HEK293T (cell line): ENCODE data around the gene ACOT7.

ENCODE experiments used
- CTCF ChIA-PET: fragments of 350-600 bp; formaldehyde crosslinking; extraction: SDS; loops from one replicate; lab custom pipeline; 2021; ENCODE audit warnings: antibody characterized with exemption, inconsistent platforms; lab: Yijun Ruan, JAX
- POLR2A ChIA-PET: fragments of 350-600 bp; formaldehyde crosslinking; extraction: SDS; loops from one replicate; lab custom pipeline; 2020; ENCODE audit warnings: antibody characterized with exemption, inconsistent platforms; lab: Yijun Ruan, JAX
- DNase-seq: peaks from one replicate; pipeline ENCODE4 v3.0.0; 2012; ENCODE audit warnings: mixed read lengths; ENCODE audit errors: extremely low spot score
- ARNT ChIP-seq: fragments of 450-650 bp; IDR thresholded peaks from 2 replicates; pipeline ENCODE4 v1.6.1; 2017; ENCODE audit warnings: mild to moderate bottlenecking
- BHLHE40 ChIP-seq: fragments of 450-650 bp; IDR thresholded peaks from 2 replicates; pipeline ENCODE4 v1.6.1; 2016; ENCODE audit warnings: mild to moderate bottlenecking, moderate library complexity, borderline replicate concordance
- CTBP1 ChIP-seq: fragments of 450-650 bp; IDR thresholded peaks from 2 replicates; pipeline ENCODE4 v1.6.1; 2016; ENCODE audit warnings: borderline replicate concordance
- ELF4 ChIP-seq: fragments of 450-650 bp; IDR thresholded peaks from 2 replicates; pipeline ENCODE4 v1.6.1; 2017; ENCODE audit warnings: antibody characterized with exemption
- FOXA1 ChIP-seq: fragments of 450-650 bp; IDR thresholded peaks from 2 replicates; pipeline ENCODE4 v1.6.1; 2016; ENCODE audit warnings: mild to moderate bottlenecking
- FOXK2 ChIP-seq: fragments of 450-650 bp; IDR thresholded peaks from 2 replicates; pipeline ENCODE4 v1.6.1; 2016; ENCODE audit warnings: mild to moderate bottlenecking
- FOXM1 ChIP-seq: fragments of 450-650 bp; IDR thresholded peaks from 2 replicates; pipeline ENCODE4 v1.6.1; 2017; ENCODE audit warnings: mild to moderate bottlenecking, borderline replicate concordance
- HDGF ChIP-seq: fragments of 450-650 bp; IDR thresholded peaks from 2 replicates; pipeline ENCODE4 v1.6.1; 2017; ENCODE audit warnings: antibody characterized with exemption, borderline replicate concordance
- L3MBTL2 ChIP-seq: fragments of 450-650 bp; conservative IDR thresholded peaks from 2 replicates; pipeline ENCODE4 v1.6.1; 2016; ENCODE audit warnings: mild to moderate bottlenecking
- LEF1 ChIP-seq: fragments of 450-650 bp; IDR thresholded peaks from 2 replicates; pipeline ENCODE4 v1.6.1; 2017; ENCODE audit warnings: mild to moderate bottlenecking, borderline replicate concordance
- NFRKB ChIP-seq: fragments of 450-650 bp; IDR thresholded peaks from 2 replicates; pipeline ENCODE4 v1.6.1; 2016; ENCODE audit warnings: mild to moderate bottlenecking, moderate library complexity
- SP1 ChIP-seq: fragments of 450-650 bp; IDR thresholded peaks from 2 replicates; pipeline ENCODE4 v1.6.1; 2017
- SUZ12 ChIP-seq: fragments of 450-650 bp; IDR thresholded peaks from 2 replicates; pipeline ENCODE4 v1.6.1; 2016; ENCODE audit warnings: mild to moderate bottlenecking
- TARDBP ChIP-seq: fragments of 450-650 bp; IDR thresholded peaks from 2 replicates; pipeline ENCODE4 v1.6.1; 2016
- ZNF384 ChIP-seq: fragments of 450-650 bp; IDR thresholded peaks from 2 replicates; pipeline ENCODE4 v1.6.1; 2016
- TF ChIP-seq, protein P1 (sequence below): fragments of 450-650 bp; IDR thresholded peaks from 2 replicates; pipeline ENCODE4 v1.6.1; 2016

Gene ACOT7

DNA sequence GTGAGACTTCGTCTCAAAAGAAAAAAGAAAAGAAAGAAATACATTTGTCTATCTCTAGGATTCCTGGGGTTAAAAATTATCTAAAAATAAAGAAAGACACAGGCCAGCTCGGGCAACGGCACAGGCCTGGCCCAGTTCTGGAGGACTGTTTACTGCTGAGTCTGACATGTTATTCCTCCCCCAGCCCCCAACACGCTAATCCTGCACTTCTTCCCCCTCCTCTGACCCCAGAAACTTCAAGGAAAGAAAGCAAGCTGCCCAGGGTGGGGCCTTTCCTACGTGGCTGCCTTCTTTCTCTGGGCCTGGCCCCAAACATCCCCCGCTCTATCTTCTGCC, 40.0 kb downstream of the ACOT7 start:
- CTCF ChIA-PET = interaction anchor here (0.6 kb wide), 2 partner anchors 9 to 61 kb away, joined by 3 read pairs; no protein-coding TSS in a partner anchor
- TF ChIP-seq BHLHE40 = no peak
- TF ChIP-seq FOXM1 = no peak
- no peak for TF ChIP-seq NFRKB
- TF ChIP-seq CTBP1 = no peak
- TF ChIP-seq L3MBTL2 = no peak
- TF ChIP-seq SP1 = no peak
- no peak for TF ChIP-seq ELF4
- TF ChIP-seq SUZ12 = no peak
- TF ChIP-seq, protein P1, sequence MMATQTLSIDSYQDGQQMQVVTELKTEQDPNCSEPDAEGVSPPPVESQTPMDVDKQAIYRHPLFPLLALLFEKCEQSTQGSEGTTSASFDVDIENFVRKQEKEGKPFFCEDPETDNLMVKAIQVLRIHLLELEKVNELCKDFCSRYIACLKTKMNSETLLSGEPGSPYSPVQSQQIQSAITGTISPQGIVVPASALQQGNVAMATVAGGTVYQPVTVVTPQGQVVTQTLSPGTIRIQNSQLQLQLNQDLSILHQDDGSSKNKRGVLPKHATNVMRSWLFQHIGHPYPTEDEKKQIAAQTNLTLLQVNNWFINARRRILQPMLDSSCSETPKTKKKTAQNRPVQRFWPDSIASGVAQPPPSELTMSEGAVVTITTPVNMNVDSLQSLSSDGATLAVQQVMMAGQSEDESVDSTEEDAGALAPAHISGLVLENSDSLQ = no peak
- TF ChIP-seq ZNF384 = no peak
- no peak for TF ChIP-seq FOXK2
- TF ChIP-seq HDGF = no peak
- TF ChIP-seq TARDBP = no peak
- TF ChIP-seq FOXA1 = no peak
- no peak for TF ChIP-seq ARNT
- no peak for TF ChIP-seq LEF1
- POLR2A ChIA-PET = interaction anchor here (1.2 to 1.5 kb wide), 2 partner anchors 40 to 117 kb away, joined by 3 to 4 read pairs; partner anchors contain the start of genes ACOT7 and ICMT
- no peak for DNase-seq

DNA sequence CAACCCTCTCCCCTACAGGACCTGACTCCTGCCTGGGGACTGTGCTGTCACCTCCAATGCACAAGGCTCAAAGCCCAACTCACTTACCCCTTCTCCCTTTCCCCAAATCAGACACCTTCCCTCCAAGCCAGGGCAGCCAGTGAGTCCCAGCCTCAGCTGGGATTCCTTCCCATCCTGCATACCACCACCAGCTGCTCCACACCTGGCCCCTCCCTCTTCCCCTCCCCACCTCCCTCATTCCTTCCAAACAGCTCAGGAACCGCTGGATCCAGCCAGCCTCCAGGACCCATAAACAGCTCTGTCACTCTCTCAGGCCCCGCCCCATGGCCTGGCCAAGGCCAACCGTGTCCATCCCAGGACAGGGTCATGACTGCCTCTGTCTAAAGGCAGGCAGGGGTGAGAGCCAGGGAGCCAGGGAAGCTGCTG, 41.4 kb downstream of the ACOT7 start:
- CTCF ChIA-PET = no interaction called here
- no peak for DNase-seq

DNA sequence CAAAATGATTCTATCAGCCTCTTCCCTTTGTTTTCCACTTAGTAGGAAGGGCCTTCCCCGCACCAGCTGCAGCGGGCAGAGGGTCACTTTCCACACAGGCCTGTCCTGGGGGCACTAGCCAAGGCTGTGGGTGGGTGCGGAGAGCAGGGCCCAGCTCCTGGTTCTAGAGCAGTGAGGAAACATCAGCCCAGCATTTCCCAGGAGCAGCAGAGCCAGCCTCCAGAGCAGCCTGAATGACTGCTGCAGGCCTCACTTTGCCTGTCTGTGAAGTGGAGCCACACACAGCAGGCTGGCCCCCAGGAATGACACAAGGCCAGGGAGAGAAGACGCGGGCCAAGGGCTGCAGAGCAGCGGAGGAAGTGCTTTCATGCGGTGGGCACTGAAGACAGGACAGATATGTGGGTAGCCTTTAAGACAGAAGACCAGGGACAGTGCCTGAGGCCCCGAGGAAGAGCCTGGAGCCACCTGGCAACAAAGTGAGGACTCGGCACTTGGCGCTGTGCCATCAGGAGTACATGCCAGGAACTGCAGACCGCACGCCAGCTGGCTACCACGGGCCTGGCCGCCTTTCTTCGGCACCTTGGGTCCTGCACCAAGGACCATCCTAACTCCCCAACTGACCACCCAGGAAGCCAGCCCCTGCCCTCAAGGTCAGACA, 42.0 kb downstream of the ACOT7 start:
- TF ChIP-seq TARDBP = no peak
- ChIA-PET POLR2A (no interaction called here), CTCF (interaction anchor here (0.8 kb wide), 1 partner anchor 12 kb away, joined by 3 read pairs; no protein-coding TSS in a partner anchor)
- DNase-seq = no peak

More for the DNA sequence above, 41.4 kb downstream of the ACOT7 start:
- no peak for TF ChIP-seq CTBP1
- TF ChIP-seq SUZ12 = no peak
- TF ChIP-seq NFRKB = no peak
- POLR2A ChIA-PET = no interaction called here

DNA sequence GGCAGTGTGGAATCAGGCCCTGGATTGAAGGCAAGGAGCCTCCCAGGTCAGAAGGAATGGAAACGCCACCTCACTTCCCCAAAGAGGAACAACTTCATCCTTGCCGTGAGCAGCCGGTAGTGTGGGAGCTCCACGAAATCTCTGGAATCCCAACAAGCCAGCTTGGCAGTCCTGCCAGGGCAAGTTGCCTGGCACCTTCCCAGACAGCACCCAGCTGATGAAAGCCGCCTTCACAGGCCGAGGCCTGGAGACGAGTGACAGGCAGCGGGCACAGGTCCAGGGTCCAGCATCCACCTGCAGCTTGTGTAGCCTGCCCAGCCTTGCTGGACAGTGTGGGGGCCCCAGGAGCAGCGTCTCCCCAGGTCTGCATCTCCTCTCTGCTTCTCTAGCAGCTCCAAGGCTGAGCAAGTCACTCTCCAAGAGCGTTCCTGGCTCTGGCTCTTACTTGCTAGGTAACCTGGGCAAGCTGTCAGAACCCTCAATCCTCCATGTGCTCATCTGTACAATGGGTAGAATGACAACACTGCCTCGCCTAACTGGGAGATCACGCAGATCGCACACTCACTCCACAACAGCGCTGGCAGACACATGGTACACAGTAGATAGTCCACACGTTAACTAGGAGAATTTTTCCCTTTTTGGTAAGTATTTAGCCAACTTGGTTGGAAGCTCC, 43.0 kb downstream of the ACOT7 start:
- TF ChIP-seq SUZ12 = no peak
- no peak for TF ChIP-seq HDGF
- no peak for TF ChIP-seq FOXK2
- no peak for TF ChIP-seq ARNT
- TF ChIP-seq BHLHE40 = no peak
- TF ChIP-seq, protein P1 = no peak
- no peak for TF ChIP-seq L3MBTL2
- no peak for TF ChIP-seq ELF4
- no peak for DNase-seq
- POLR2A ChIA-PET = interaction anchor here (1.7 kb wide), 1 partner anchor 43 kb away, joined by 3 read pairs; the partner anchor contains the start of gene ACOT7
- CTCF ChIA-PET = interaction anchor here (0.8 kb wide), 1 partner anchor 13 kb away, joined by 3 read pairs; no protein-coding TSS in a partner anchor

DNA sequence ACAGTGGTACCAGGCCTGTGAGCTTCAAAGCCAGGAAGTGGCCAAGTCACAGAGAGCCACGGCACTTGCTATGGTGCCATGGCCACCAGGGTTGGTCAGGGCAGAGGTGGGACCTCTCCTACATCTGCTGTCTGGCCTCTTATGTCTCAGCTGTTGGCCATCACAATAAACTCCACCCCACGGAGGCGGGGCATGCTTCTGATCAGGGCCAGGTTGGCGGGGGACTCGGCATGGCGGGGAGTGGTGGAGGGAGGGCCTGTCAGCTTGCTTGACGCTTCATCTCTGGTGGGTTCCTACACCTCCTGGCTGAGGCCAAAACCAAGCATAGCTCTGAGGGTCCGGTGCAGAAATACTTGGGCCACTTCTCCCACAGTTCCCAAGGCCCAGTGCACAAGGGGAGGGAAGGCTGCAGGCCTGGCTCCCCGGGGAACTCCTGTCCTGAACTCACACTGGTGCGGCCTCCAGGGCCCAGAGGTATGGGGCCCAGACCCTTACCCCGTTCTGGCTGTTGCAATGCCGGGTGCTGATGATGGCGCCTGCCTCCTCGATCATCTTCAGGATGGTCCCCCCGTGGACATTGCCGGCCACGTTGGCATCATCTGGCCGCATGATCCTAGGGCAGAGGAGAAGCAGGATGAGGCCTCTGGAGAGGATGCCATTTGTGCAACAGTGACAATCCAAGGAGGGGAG, 44.2 kb downstream of the ACOT7 start:
- POLR2A ChIA-PET = interaction anchor here (1.7 kb wide), 1 partner anchor 44 kb away, joined by 3 read pairs; the partner anchor contains the start of gene ACOT7
- CTCF ChIA-PET = interaction anchor here (1.2 to 2.3 kb wide), 4 partner anchors 9 to 60 kb away, joined by 3 to 11 read pairs (median 6); no protein-coding TSS in a partner anchor
- no peak for DNase-seq
- TF ChIP-seq NFRKB = no peak
- no peak for TF ChIP-seq FOXM1
- TF ChIP-seq FOXA1 = no peak
- no peak for TF ChIP-seq LEF1
- TF ChIP-seq SP1 = no peak
- TF ChIP-seq, protein P1 = no peak
- TF ChIP-seq L3MBTL2 = no peak
- no peak for TF ChIP-seq ZNF384
- no peak for TF ChIP-seq CTBP1
- TF ChIP-seq TARDBP = no peak

DNA sequence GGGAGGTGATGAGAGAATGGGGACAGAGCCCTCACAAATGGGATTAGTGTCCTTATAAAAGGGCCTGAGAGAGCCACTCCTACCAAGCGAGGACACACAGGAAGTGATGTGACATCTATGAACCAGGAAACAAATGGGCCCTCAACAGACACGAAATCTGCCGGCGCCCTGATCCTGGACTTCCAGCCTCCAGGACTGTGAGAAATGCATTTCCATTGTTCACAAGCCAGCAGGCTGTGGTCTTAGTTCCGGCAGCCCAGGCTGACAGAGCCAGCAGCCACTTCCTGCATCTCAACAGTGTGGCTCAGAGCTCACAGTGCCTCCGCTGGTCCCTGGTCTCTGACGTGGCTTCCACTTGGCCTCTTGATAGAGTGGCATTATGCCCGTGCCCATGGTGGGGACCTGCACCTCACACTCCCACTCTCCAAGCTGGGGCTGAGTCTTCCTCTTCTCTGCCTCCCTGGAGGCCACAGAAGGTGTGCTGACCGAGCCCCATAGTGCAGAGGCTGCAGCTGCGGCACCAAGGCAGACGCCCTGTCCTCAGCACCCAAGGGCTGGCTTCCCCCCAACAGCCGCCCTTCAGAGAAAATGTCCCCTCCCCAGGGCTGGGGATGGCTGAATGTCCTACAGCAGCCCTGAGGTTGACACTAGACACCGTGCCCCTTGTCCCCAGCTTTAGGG, 44.9 kb downstream of the ACOT7 start:
- POLR2A ChIA-PET = interaction anchor here (1.7 kb wide), 1 partner anchor 45 kb away, joined by 3 read pairs; the partner anchor contains the start of gene ACOT7
- DNase-seq = no peak
- TF ChIP-seq L3MBTL2 = no peak
- no peak for TF ChIP-seq ARNT
- TF ChIP-seq SP1 = no peak
- TF ChIP-seq TARDBP = no peak
- no peak for TF ChIP-seq ZNF384
- TF ChIP-seq CTBP1 = no peak
- TF ChIP-seq ELF4 = no peak
- no peak for TF ChIP-seq SUZ12
- no peak for TF ChIP-seq HDGF
- no peak for TF ChIP-seq FOXM1
- no peak for TF ChIP-seq BHLHE40
- TF ChIP-seq NFRKB = no peak
- TF ChIP-seq FOXA1 = no peak
- CTCF ChIA-PET = interaction anchor here (0.6 to 2.3 kb wide), 12 partner anchors 10 to 301 kb away, joined by 3 to 12 read pairs (median 4); no protein-coding TSS in a partner anchor
